HCT116 (cell line): ENCODE results near the gene KRT79.

Experiments used
- CEBPB ChIP-seq: IDR thresholded peaks from 2 replicates; pipeline ENCODE4 v1.6.1; 2012; ENCODE audit warnings: low read depth
- EGR1 ChIP-seq: IDR thresholded peaks from 2 replicates; pipeline ENCODE4 v1.6.1; 2012; ENCODE audit warnings: low read depth
- EZH2 ChIP-seq: fragments of 200-600 bp; sonication (generic); IDR thresholded peaks from 2 replicates; pipeline ENCODE4 v1.6.1; 2017; ENCODE audit warnings: antibody characterized with exemption, mixed run types
- EZH2phosphoT487 ChIP-seq: fragments of 200-600 bp; IDR thresholded peaks from 2 replicates; pipeline ENCODE4 v1.6.1; 2018; ENCODE audit warnings: antibody characterized with exemption, borderline replicate concordance
- POLR2A ChIP-seq: IDR thresholded peaks from 2 replicates; pipeline ENCODE4 v1.7.0; 2011; ENCODE audit warnings: borderline replicate concordance; ENCODE audit not compliant: insufficient read depth, insufficient read length; ENCODE audit errors: extremely low read depth
- SIN3A ChIP-seq: IDR thresholded peaks from 2 replicates; pipeline ENCODE4 v1.6.1; 2012; ENCODE audit warnings: low read depth
- TF ChIP-seq, protein P1 (sequence below), 3 experiments: fragments of 200-600 bp in 1 of 3; sonication (generic) in 1 of 3; IDR thresholded peaks in 2 of 3; conservative IDR thresholded peaks in 1 of 3; 2 replicates each; pipeline ENCODE4 v1.5.1; 2012 to 2017; ENCODE audit warnings: low read depth in 2 of 3, low read length in 2 of 3, antibody characterized with exemption in 1 of 3, borderline replicate concordance in 1 of 3, control low read depth in 1 of 3, mild to moderate bottlenecking in 1 of 3, mixed read lengths in 1 of 3, mixed run types in 1 of 3, moderate library complexity in 1 of 3; ENCODE audit not compliant: insufficient read depth in 1 of 3

DNA sequence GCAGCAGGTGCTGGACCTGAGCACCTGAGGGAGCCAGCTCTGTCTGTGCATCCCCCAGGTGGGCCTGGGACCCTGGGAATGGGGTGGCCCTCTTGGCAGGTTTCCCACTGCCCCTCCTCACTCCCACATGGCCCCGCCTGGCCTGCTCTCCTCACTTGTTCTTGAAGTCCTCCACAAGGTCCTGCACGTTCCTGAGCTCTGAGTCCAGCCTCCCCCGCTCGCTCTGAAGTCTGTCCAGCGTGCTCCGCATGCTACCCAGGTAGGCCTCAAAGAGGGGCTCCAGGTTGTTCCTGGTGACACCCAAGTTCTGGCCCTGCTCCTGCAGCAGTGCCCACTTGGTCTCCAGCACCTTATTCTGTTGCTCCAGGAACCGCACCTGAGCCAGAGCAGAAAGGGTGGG lies 2.9 kb downstream of the KRT79 start:
- TF ChIP-seq POLR2A (no peak), SIN3A (no peak), EZH2 (no peak), EGR1 (no peak), EZH2phosphoT487 (no peak), CEBPB (no peak)
- TF ChIP-seq, protein P1, sequence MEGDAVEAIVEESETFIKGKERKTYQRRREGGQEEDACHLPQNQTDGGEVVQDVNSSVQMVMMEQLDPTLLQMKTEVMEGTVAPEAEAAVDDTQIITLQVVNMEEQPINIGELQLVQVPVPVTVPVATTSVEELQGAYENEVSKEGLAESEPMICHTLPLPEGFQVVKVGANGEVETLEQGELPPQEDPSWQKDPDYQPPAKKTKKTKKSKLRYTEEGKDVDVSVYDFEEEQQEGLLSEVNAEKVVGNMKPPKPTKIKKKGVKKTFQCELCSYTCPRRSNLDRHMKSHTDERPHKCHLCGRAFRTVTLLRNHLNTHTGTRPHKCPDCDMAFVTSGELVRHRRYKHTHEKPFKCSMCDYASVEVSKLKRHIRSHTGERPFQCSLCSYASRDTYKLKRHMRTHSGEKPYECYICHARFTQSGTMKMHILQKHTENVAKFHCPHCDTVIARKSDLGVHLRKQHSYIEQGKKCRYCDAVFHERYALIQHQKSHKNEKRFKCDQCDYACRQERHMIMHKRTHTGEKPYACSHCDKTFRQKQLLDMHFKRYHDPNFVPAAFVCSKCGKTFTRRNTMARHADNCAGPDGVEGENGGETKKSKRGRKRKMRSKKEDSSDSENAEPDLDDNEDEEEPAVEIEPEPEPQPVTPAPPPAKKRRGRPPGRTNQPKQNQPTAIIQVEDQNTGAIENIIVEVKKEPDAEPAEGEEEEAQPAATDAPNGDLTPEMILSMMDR (IDR thresholded peaks at IDR 0.05 in 2 of 3, conservative IDR thresholded peaks at IDR 0.05 in 1 of 3; ENCODE audit: borderline replicate concordance in 1 of 3, insufficient read depth in 1 of 3, low read depth in 2 of 3, low read length in 2 of 3) = no peak
